Measurements from ENCODE around the gene NELFA. TPM values are rescaled to one million over a fixed set of nuclear protein-coding genes. Genes with fewer than 3 reads are reported as not detected.

The NELFA gene
- total RNA-seq, 4 donors from 2014 or later: 29.3 to 45.3 (median 35.7) TPM

DNA sequence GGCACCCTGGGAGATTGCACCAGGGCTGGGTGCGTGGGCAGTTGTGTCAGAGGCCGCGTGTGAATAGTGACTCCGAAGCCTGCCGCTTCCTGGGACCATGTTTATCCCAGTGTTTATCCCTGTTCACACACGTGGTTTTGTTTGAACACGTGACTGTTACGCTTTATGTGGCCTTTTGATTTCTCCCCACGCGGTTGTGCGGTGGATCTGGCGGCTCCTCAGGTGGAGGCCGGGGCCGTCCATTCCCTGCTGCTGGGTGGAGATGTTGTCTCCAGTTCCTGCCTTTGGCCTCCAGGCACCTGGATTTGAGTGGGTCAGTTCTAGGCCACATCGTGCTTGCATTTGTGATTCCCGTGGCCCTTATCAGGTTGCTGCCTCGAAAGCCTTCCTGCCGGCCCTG lies 35.1 kb downstream of the NELFA start:
- intact Hi-C loops (cut with DNase I; ENCODE audit: low total_unique reads): no loop called here
- no peak for TF ChIP-seq POLR2A (IDR thresholded peaks at IDR 0.05)
- TF ChIP-seq, protein P1, sequence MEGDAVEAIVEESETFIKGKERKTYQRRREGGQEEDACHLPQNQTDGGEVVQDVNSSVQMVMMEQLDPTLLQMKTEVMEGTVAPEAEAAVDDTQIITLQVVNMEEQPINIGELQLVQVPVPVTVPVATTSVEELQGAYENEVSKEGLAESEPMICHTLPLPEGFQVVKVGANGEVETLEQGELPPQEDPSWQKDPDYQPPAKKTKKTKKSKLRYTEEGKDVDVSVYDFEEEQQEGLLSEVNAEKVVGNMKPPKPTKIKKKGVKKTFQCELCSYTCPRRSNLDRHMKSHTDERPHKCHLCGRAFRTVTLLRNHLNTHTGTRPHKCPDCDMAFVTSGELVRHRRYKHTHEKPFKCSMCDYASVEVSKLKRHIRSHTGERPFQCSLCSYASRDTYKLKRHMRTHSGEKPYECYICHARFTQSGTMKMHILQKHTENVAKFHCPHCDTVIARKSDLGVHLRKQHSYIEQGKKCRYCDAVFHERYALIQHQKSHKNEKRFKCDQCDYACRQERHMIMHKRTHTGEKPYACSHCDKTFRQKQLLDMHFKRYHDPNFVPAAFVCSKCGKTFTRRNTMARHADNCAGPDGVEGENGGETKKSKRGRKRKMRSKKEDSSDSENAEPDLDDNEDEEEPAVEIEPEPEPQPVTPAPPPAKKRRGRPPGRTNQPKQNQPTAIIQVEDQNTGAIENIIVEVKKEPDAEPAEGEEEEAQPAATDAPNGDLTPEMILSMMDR (IDR thresholded peaks at IDR 0.05): no peak
- WGBS, 2 donors: 95 to 97% methylated on average over 18 of the region's 18 CpGs
- DNase-seq (ENCODE audit: low spot score in 2 of 2): no peak
- H3K4me3 ChIP-seq (ENCODE audit: low read depth, poor library complexity, severe bottlenecking): no peak overlapping the region

DNA sequence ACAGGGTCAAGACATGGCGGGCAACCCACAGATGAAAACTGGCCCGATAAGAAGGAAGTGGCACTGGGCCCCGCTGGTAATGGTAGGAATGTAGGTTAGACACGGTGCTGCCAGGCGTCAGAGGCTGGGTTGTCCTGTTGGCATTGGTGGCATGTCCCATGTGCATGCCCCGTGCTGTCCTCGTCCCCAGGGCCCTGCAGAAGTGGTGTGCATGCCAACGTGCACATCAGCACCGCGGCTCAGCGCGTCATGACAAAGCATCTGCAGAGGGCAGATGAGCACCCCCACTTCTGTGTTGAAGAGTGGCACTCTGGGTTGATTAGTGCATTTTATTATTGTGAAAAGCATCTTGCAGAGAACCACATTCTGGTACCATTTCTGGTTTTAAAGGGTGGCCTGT lies 35.6 kb downstream of the NELFA start:
- TF ChIP-seq, protein P1 (IDR thresholded peaks at IDR 0.05): no peak
- TF ChIP-seq POLR2A (IDR thresholded peaks at IDR 0.05): no peak
- no peak for DNase-seq (ENCODE audit: low spot score in 2 of 2)
- H3K4me3 ChIP-seq (ENCODE audit: low read depth, poor library complexity, severe bottlenecking): no peak overlapping the region
- 90 to 92% methylated on average over 12 of the region's 12 CpGs for WGBS, 2 donors
- intact Hi-C loops (cut with DNase I; ENCODE audit: low total_unique reads): no loop called here

DNA sequence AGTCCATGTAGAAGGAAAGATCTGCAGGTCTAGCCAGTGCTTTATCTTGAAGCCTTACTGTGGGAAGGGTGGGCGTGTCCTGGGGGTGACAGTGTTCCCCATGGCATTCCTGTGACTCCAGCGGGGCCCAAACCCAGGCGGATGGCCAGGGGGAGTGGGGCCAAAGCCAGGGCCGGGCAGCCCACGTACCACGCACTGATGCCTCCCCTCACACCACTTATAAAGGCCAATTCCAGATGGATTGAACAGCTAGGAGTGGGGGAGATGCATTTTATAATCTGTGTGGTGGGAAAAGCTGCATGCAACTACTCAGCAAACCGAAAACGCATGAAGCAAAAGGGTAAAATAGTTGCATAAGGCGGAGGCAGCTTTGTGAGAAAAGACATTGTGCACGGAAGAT lies 36.4 kb downstream of the NELFA start:
- H3K4me3 ChIP-seq (ENCODE audit: low read depth, poor library complexity, severe bottlenecking): no peak overlapping the region
- 93 to 97% methylated on average over 10 of the region's 10 CpGs for WGBS, 2 donors
- DNase-seq (ENCODE audit: low spot score in 2 of 2): no peak
- no peak for TF ChIP-seq POLR2A (IDR thresholded peaks at IDR 0.05)
- TF ChIP-seq, protein P1 (IDR thresholded peaks at IDR 0.05): no peak
- intact Hi-C loops (cut with DNase I; ENCODE audit: low total_unique reads): no loop called here

DNA sequence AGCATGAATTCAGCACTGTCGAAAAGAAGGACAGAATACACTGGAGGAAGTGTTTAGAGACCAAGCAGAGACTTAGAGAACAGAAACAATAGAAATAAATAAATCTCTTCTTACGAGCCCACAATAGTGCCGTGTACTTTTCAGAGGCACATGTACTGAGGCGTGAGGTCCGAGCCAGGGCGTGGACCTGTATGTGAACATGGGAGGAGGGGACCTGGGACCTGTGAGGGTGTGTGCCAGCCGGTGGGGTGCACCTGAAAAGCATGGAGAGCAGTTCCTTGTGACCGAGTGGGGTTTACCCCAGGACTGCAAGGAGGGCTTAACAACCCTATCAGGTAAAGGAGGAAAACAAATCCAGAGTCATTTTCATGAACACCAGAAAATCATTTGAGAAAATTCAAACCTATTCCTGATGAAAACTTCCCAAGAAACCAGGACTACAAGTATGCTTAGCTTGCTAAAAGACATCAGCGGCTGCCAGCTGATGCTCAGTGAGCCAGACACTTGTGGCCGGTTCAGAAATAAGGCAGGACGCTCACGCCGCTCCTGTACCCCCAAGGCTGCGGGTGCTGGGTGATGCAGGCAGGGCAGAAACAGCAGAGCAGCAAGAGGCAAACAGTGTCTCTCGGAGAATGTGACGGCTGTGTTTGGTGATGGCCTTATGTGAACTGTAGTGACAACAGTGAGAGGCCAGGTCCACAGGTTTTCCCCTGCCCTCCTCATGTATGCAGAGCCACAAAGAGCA lies 37.1 kb downstream of the NELFA start:
- no peak overlapping the region for H3K4me3 ChIP-seq (ENCODE audit: low read depth, poor library complexity, severe bottlenecking)
- intact Hi-C loops (cut with DNase I; ENCODE audit: low total_unique reads): no loop called here
- TF ChIP-seq, protein P1 (IDR thresholded peaks at IDR 0.05): no peak
- TF ChIP-seq POLR2A (IDR thresholded peaks at IDR 0.05): no peak

DNA sequence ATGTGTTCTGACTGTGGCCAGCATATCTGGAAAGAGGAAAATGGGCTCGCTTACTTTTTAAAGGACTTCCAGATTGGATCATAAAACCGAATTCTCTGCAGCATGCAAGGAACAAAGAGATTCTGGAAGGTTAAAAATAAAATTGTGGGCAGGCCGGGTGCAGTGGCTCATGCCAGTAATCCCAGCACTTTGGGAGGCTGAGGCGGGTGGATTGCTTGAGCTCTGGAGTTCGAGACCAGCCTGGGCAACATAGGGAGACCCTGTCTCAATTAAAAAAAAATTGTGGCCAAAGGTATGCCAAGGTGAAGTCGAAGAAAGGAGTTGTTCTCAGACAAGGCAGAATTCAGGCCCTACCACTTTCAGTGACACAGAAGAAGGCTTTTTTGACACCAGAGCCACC lies 37.8 kb downstream of the NELFA start:
- 89 to 93% methylated on average over 6 of the region's 6 CpGs for WGBS, 2 donors
- no peak for DNase-seq (ENCODE audit: low spot score in 2 of 2)
- no peak overlapping the region for H3K4me3 ChIP-seq (ENCODE audit: low read depth, poor library complexity, severe bottlenecking)
- TF ChIP-seq, protein P1 (IDR thresholded peaks at IDR 0.05): no peak
- no peak for TF ChIP-seq POLR2A (IDR thresholded peaks at IDR 0.05)
- intact Hi-C loops (cut with DNase I; ENCODE audit: low total_unique reads): no loop called here

More for the DNA sequence above, 37.1 kb downstream of the NELFA start:
- DNase-seq (ENCODE audit: low spot score in 2 of 2): no peak
- 93 to 95% methylated on average over 16 of the region's 16 CpGs for WGBS, 2 donors

Data from lower leg skin (tissue), 4 donors.